HG02763 (cell line): ENCODE data around the gene GRHL3.

ENCODE experiments used
- ATAC-seq: cut with Tn5 transposase; IDR thresholded peaks from one replicate; pipeline ENCODE4 v1.9.1; 2021; ENCODE audit warnings: mild to moderate bottlenecking, moderate library complexity; ENCODE audit not compliant: unreplicated experiment

Gene GRHL3

GRCh38 chr1:24292887-24293286 lies 26.3 kb upstream of the GRHL3 start:
- no peak for ATAC-seq

- ATAC-seq: no peak
These were observed 25.5 kb upstream of the GRHL3 start for GRCh38 chr1:24293392-24294227.

GRCh38 chr1:24294228-24294672 lies 24.9 kb upstream of the GRHL3 start:
- ATAC-seq: no peak

GRCh38 chr1:24294716-24295371 lies 24.3 kb upstream of the GRHL3 start:
- ATAC-seq: no peak

GRCh38 chr1:24295535-24295934 lies 23.6 kb upstream of the GRHL3 start:
- no peak for ATAC-seq

- ATAC-seq: no peak
These were observed 21.8 kb upstream of the GRHL3 start for GRCh38 chr1:24297187-24297851.

- no peak for ATAC-seq
These were observed 21.3 kb upstream of the GRHL3 start for GRCh38 chr1:24297852-24298232.

- ATAC-seq: no peak
These were observed 20.6 kb upstream of the GRHL3 start for GRCh38 chr1:24298606-24299005.

- ATAC-seq: no peak
These were observed 19.3 kb upstream of the GRHL3 start for GRCh38 chr1:24299901-24300300.

GRCh38 chr1:24300971-24301784 lies 18.0 kb upstream of the GRHL3 start:
- ATAC-seq: no peak

GRCh38 chr1:24301785-24302175 lies 17.4 kb upstream of the GRHL3 start:
- ATAC-seq: no peak

- no peak for ATAC-seq
These were observed 16.9 kb upstream of the GRHL3 start for GRCh38 chr1:24302209-24302611.

GRCh38 chr1:24303600-24303999 lies 15.6 kb upstream of the GRHL3 start:
- no peak for ATAC-seq

- no peak for ATAC-seq
These were observed 14.4 kb upstream of the GRHL3 start for GRCh38 chr1:24304763-24305162.

- ATAC-seq: no peak
These were observed 10.7 kb upstream of the GRHL3 start for GRCh38 chr1:24308365-24309015.

- ATAC-seq: no peak
These were observed 9.2 kb upstream of the GRHL3 start for GRCh38 chr1:24309762-24310485.

GRCh38 chr1:24311234-24311633 lies 7.9 kb upstream of the GRHL3 start:
- ATAC-seq: no peak

GRCh38 chr1:24311741-24312140 lies 7.4 kb upstream of the GRHL3 start:
- no peak for ATAC-seq

GRCh38 chr1:24315391-24315790 lies 3.8 kb upstream of the GRHL3 start:
- ATAC-seq: no peak

- no peak for ATAC-seq
These were observed 2.5 kb upstream of the GRHL3 start for GRCh38 chr1:24316645-24317044.
